Stromal cell of bone marrow (primary cell): ENCODE data around the gene SLC16A2.

Experiments used
- DNase-seq: peaks from one replicate; pipeline ENCODE4 v3.0.0-alpha.2; 2012; ENCODE audit warnings: low read depth

SLC16A2 gene

DNA sequence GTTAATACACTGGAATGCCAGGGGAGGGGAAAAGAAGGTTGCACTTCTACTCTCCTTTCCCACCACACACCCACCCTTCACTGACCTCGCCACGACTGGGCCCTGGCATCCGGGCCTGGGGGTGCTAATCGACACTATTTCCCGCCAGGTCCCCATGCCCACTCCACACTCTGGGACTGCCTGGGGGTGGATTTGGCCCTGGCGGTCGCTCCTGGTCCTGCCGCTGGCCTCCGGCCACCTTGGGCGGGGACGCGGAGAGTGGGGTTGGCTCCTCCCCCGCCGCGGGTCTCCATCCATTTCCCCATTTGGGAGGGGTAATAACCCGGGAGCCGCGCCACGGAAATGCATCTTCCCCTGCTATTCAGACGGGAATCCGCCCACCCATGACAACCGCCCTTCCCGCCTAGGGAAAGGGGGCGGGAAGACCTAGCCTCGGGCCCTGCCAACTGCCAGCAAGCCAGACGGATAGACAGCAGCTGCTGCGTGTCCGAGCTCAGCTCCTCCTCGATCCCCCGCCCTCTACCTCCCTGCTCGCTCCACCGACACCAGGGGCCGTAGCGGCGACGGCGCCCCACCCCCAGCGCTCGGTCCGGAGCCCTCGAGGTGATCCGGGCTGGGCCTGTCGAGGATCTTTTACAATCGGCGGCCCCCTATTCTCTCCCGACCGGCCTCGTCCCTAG, 115.0 kb downstream of the SLC16A2 start:
- peak; percentile 40 for DNase-seq

DNA sequence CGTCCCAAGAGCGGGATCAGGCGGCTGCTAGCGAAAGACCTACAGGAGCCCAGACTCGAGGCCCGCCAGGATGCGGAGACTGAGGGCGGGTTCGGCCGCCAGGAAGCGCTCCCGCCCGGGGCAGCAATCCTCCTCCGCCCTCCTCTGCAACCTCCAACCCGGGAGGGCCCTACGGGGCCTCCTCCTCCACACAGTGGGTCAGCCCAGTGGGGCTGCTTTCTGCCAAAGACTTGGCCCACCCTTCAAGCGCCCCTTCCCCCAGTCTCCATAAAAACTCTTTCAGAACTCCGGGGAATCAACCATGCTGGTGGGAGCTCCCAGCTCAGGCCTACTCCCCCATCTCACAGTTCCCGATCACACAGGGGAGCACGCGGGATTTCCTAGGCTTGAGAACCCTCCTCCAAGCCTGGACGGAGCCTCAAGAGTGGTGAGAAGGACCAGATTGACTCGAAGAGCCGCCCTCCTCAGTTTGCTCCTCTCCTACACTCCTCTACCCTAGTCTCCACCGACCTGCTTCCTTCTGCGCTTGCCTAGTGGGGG, 115.6 kb downstream of the SLC16A2 start:
- DNase-seq: no peak

DNA sequence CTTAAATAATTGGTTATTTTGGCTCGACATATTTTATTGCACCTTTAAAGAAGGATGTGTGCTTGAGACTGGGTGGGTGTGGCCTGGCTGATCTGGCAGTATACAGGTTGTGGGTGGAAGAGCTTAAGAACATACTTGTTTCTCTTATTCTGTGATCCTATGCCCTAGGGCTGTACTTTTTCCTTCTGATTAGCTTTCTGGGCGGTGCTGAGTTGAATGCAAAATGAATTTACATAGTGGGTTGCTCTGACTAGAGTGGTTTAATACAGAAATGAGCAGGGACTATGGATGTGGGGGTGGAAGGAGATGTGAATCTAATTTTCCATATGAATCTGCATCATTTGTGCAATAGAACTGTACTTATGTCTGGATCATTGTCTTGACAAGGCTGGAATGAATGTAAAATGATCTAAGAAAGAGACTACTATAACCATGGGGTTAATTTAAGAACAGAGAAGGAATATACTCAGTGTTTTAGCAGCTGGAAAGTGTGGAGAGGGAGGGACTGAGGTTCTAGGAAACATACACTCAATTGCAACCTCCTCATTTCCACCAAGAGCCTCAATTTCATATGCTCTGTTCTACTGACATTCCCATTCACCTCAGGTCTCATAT, 119.4 kb downstream of the SLC16A2 start:
- DNase-seq: no peak

DNA sequence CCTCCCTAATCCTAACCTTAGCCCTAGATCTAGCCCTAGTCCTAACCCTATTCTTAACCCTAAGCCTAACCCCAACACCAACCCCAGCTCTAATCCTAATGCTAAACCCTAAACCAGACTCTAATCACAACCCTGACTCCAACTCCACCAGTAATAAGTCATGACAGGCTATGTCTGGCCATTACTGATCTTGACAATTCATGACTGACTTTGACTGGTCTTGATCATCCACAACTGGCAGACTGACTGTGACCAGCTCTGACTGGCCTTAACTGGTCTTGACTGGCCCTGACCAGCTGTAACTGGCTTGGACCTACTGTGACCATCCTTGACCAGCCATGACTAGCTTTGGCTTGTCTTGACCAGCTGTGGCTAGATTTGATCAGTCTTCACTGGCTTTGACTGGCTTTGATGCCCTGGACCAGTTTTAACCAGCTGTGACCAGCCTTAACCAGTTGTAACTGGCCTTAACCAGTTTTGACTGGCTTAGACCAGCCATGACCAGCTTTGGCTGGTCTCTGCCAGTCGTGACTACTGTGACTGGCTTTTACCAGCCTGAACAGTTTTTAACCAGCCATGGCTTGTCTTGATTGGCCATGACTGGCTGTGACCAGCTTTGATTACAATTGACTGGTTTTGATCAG, 124.7 kb downstream of the SLC16A2 start:
- no peak for DNase-seq

DNA sequence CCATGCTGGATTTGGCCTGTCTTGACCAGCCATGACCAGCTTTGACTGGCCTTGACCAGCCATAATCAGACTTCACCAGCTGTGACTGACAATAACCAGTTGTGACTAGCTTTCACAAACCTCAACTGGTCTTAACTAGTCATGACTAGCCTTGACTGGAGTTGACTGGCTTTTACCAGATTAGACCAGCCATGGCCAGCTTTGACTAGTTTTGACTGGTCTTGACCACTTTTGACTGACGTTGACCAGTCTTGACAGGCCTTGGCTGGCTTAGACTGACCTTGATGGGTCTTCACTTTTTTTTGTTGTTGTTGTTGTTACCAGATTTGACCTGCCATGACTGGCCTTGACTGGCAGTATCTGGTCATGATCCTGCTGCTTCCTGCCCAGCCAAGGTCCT, 125.7 kb downstream of the SLC16A2 start:
- no peak for DNase-seq

DNA sequence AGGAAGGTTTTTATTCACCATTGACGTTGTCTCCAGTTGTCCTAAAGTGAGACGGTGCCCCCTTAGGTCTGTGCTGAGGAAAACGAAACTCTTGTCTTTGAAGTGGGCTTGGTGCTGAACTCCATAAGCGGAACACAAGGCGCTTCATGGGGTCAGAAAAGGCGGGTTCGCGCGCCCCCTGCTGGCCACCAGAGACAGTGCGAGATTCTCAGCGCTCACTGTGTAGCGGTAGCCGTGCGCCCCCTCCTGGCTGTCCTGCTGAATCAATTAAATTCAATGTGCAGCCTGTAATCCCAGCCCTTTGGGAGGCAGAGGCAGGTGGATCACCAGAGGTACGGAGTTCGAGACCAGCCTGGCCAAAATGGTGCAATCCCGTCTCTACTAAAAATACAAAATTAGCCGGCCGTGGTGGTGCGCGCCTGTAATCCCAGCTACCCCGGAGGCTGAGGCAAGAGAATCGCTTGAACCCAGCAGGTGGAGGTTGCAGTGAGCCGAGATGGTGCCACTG, 129.1 kb downstream of the SLC16A2 start:
- peak; percentile 35 for DNase-seq

DNA sequence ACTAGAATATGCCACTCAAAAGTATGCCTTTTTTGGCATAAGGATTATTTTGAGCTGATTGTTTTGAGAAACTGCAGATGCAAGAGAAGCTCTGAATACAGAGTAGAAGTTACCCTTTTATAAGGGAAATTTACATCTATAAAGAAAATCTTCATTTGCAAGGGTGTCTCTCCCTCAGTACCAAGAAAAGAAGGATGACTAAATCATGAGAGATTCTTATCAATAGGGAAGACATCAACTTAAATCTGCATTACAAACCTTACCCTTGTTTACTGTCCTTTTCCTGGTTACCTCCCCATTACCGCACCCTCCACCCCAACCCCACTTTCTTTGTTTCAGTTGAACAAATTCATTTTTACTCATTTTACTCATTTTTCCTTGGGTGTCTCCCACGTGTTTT, 130.6 kb downstream of the SLC16A2 start:
- DNase-seq: no peak

DNA sequence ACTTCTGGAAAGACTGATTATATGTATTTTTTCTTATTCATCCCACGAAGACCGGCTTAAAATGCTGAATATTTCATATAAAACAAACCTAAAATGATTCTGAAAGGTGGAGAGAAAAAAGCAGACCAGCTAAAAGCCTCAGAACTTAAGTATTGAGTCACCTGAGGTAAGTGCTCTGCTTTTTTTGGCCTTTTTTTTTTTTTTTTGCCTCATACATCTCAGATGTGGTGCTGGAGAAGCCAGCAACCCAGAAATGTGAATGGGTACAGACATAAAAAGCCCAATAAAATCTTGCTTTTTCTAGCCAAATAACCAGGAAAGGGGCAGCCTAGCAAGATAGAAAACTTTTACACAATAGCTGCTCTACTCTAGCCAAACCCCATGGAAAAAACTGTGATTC, 136.1 kb downstream of the SLC16A2 start:
- no peak for DNase-seq

DNA sequence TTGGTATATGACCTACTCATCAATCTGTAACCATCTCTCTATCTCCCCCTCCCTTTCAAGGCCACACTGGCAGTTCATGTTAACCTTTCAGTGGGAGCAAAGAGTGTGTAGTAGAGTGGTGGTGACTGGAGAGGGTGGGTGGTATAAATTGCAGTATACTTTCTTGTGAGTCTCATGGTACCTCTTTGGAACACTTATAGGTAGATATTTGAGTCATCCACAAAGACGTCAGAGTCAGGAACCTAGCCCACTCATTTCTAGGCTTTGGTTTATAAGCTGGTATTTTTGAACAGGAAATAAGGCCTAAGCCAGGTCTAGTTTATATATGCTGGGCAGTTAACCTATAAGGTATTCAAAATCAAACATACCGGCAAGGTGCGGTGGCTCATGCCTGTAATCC, 156.8 kb downstream of the SLC16A2 start:
- no peak for DNase-seq

DNA sequence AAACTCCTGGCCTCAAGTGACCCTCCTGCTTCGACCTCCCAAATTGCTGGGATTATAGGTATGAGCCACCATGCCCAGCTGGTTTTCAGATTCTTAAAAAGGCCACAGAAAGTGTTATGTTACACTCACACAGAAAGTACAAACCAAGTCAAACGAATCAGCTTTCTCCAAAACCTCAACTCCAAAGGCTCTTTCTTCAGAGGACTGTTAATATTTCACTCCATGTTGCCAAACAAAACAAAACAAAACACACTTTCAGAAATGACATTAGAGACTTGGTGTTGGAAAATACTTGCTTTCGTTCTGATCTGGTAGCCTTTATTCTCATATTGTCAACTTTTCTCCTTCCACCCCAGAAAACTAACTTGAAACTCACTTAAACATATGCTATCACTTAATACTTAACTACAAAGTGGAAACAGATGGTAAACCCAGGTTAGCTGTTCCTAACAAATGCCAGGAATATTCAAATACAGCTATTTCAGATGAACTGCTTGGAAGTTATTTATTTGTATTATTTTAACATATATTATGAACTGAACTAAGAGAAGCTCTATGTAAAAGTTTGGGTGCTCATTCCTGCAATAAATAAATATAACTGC, 158.4 kb downstream of the SLC16A2 start:
- peak; percentile 26 for DNase-seq
